GM12865 (cell line): ENCODE measurements around the gene SHISA9.

Source experiments
- DNase-seq: peaks from one replicate; pipeline ENCODE4 v3.0.0; 2010; ENCODE audit warnings: low read depth
- H3K4me3 ChIP-seq: 2 replicates; pipeline ENCODE4 v1.5.1; 2011; ENCODE audit warnings: mild to moderate bottlenecking, low read depth, low read length, control low read depth
- CTCF ChIP-seq: IDR thresholded peaks from 2 replicates; pipeline ENCODE4 v1.5.1; 2011; ENCODE audit warnings: low read length, control low read depth, low read depth, inconsistent platforms; ENCODE audit not compliant: insufficient read depth; ENCODE audit errors: missing control alignments

SHISA9 gene

GRCh38 chr16:13143551-13143950 is 242.2 kb downstream of the SHISA9 start:
- H3K4me3 ChIP-seq, result no peak overlapping the region
- DNase-seq, result no peak
- no peak for TF ChIP-seq CTCF

- DNase-seq, result no peak
- H3K4me3 ChIP-seq, result no peak overlapping the region
- no peak for TF ChIP-seq CTCF
Observed at GRCh38 chr16:13146829-13147228, 245.4 kb downstream of the SHISA9 start.

- DNase-seq, result no peak
- H3K4me3 ChIP-seq, result no peak overlapping the region
- no peak for TF ChIP-seq CTCF
Observed at GRCh38 chr16:13148294-13148693, 246.9 kb downstream of the SHISA9 start.

GRCh38 chr16:13148836-13149235 is 247.4 kb downstream of the SHISA9 start:
- no peak overlapping the region for H3K4me3 ChIP-seq
- no peak for DNase-seq
- TF ChIP-seq CTCF, result no peak

- DNase-seq, result no peak
Observed at GRCh38 chr16:13150181-13150885, 248.9 kb downstream of the SHISA9 start.

GRCh38 chr16:13153696-13154095 is 252.3 kb downstream of the SHISA9 start:
- no peak for TF ChIP-seq CTCF
- H3K4me3 ChIP-seq, result no peak overlapping the region
- DNase-seq, result no peak

More at GRCh38 chr16:13150181-13150885, 248.9 kb downstream of the SHISA9 start:
- no peak for TF ChIP-seq CTCF
- H3K4me3 ChIP-seq, result no peak overlapping the region

- no peak overlapping the region for H3K4me3 ChIP-seq
- no peak for TF ChIP-seq CTCF
- DNase-seq, result no peak
Observed at GRCh38 chr16:13154799-13155198, 253.4 kb downstream of the SHISA9 start.
